Stimulated activated CD4-positive, alpha-beta T cell treated with anti-CD3 and anti-CD28 coated beads, Interleukin-4, amount 100 ng/mL, for 1 hour (primary cell): Measurements from ENCODE around the gene MYO3A.

ENCODE experiments used
- DNase-seq: peaks from one replicate; pipeline ENCODE4 v3.0.0-alpha.2; 2020

Gene MYO3A

GRCh38 chr10:25933653-25934608, at the start of gene MYO3A:
Gene MYO3A, plus strand, starts transcription at chr10:25934229. Its CDS starts 17,882 bp downstream, at chr10:25952111.
- no peak for DNase-seq

GRCh38 chr10:25888627-25889026, 45.4 kb upstream of the MYO3A start:
- no peak for DNase-seq

- DNase-seq = no peak
Measured at GRCh38 chr10:25890995-25891394, 43.0 kb upstream of the MYO3A start.

- DNase-seq = no peak
Measured at GRCh38 chr10:25895856-25896255, 38.2 kb upstream of the MYO3A start.

- no peak for DNase-seq
Measured at GRCh38 chr10:25896421-25896820, 37.6 kb upstream of the MYO3A start.

- DNase-seq = no peak
Measured at GRCh38 chr10:25899304-25899703, 34.7 kb upstream of the MYO3A start.

GRCh38 chr10:25901199-25901598, 32.8 kb upstream of the MYO3A start:
- DNase-seq = no peak

- no peak for DNase-seq
Measured at GRCh38 chr10:25902002-25902401, 32.0 kb upstream of the MYO3A start.

GRCh38 chr10:25907261-25907660, 26.8 kb upstream of the MYO3A start:
- no peak for DNase-seq

- DNase-seq = no peak
Measured at GRCh38 chr10:25912866-25913265, 21.2 kb upstream of the MYO3A start.

- no peak for DNase-seq
Measured at GRCh38 chr10:25914776-25915175, 19.3 kb upstream of the MYO3A start.

GRCh38 chr10:25934621-25935139, 651 bp downstream of the MYO3A start:
- peak; percentile 6 for DNase-seq

GRCh38 chr10:25938405-25938804, 4.4 kb downstream of the MYO3A start:
- DNase-seq = no peak

- no peak for DNase-seq
Measured at GRCh38 chr10:25944771-25945170, 10.7 kb downstream of the MYO3A start.

GRCh38 chr10:25952857-25953256, 18.8 kb downstream of the MYO3A start:
- DNase-seq = no peak

GRCh38 chr10:25954851-25955250, 20.8 kb downstream of the MYO3A start:
- DNase-seq = no peak

- DNase-seq = no peak
Measured at GRCh38 chr10:25959540-25960232, 25.7 kb downstream of the MYO3A start.

- DNase-seq = no peak
Measured at GRCh38 chr10:25965584-25965983, 31.6 kb downstream of the MYO3A start.

- no peak for DNase-seq
Measured at GRCh38 chr10:25966844-25967243, 32.8 kb downstream of the MYO3A start.

- no peak for DNase-seq
Measured at GRCh38 chr10:25972631-25973030, 38.6 kb downstream of the MYO3A start.

- no peak for DNase-seq
Measured at GRCh38 chr10:25974897-25975459, 40.9 kb downstream of the MYO3A start.

- DNase-seq = no peak
Measured at GRCh38 chr10:25978771-25979170, 44.7 kb downstream of the MYO3A start.

GRCh38 chr10:25982107-25982506, 48.1 kb downstream of the MYO3A start:
- DNase-seq = no peak

GRCh38 chr10:25988583-25988982, 54.6 kb downstream of the MYO3A start:
- DNase-seq = no peak
